Embryonic facial prominence (tissue), 1 donor: ENCODE data around the gene ID4.

Experiments
- DNase-seq: peaks from one replicate; pipeline ENCODE4 v3.0.0-alpha.2; 2016; ENCODE audit errors: extremely low spot score

The ID4 gene

GRCh38 chr6:19836799-19837510, at the start of gene ID4:
TSS of gene ID4 (plus strand) at chr6:19837370. CDS start at chr6:19837755, 385 bp downstream.
- DNase-seq, result peak; percentile 98

GRCh38 chr6:19788686-19789085, 48.5 kb upstream of the ID4 start:
- no peak for DNase-seq

GRCh38 chr6:19789100-19789803, 47.9 kb upstream of the ID4 start:
- no peak for DNase-seq

- DNase-seq, result no peak
These were observed 45.9 kb upstream of the ID4 start for GRCh38 chr6:19791267-19791666.

- DNase-seq, result no peak
These were observed 42.0 kb upstream of the ID4 start for GRCh38 chr6:19795211-19795610.

GRCh38 chr6:19796452-19796851, 40.7 kb upstream of the ID4 start:
- DNase-seq, result no peak

GRCh38 chr6:19798362-19798761, 38.8 kb upstream of the ID4 start:
- no peak for DNase-seq

- no peak for DNase-seq
These were observed 34.5 kb upstream of the ID4 start for GRCh38 chr6:19802656-19803055.

- DNase-seq, result no peak
These were observed 33.6 kb upstream of the ID4 start for GRCh38 chr6:19803331-19804204.

- DNase-seq, result peak; percentile 91
These were observed 32.7 kb upstream of the ID4 start for GRCh38 chr6:19804205-19805128.

- DNase-seq, result peak; percentile 47
These were observed 32.1 kb upstream of the ID4 start for GRCh38 chr6:19805129-19805481.

GRCh38 chr6:19806971-19807396, 30.2 kb upstream of the ID4 start:
- no peak for DNase-seq

- DNase-seq, result no peak
These were observed 25.6 kb upstream of the ID4 start for GRCh38 chr6:19811397-19812079.

- no peak for DNase-seq
These were observed 24.6 kb upstream of the ID4 start for GRCh38 chr6:19812512-19813119.

GRCh38 chr6:19818805-19819204, 18.4 kb upstream of the ID4 start:
- no peak for DNase-seq

GRCh38 chr6:19824058-19824807, 12.9 kb upstream of the ID4 start:
- DNase-seq, result no peak

GRCh38 chr6:19827247-19827646, 9.9 kb upstream of the ID4 start:
- DNase-seq, result no peak

- no peak for DNase-seq
These were observed 9.3 kb upstream of the ID4 start for GRCh38 chr6:19827903-19828302.

- DNase-seq, result no peak
These were observed 7.0 kb upstream of the ID4 start for GRCh38 chr6:19830171-19830570.

- DNase-seq, result no peak
These were observed 5.8 kb upstream of the ID4 start for GRCh38 chr6:19831358-19831757.
